HG03097 (cell line): ENCODE data around the gene SPDYE3.
"Not testable (repeated sequence)": the region's sequence is repeated elsewhere in the genome, so short reads cannot be mapped to it uniquely, and the experiment has no call there.

Experiments
- ATAC-seq: cut with Tn5 transposase; IDR thresholded peaks from one replicate; pipeline ENCODE4 v1.9.1; 2021; ENCODE audit not compliant: unreplicated experiment, low FRiP score

Gene SPDYE3, protein sequence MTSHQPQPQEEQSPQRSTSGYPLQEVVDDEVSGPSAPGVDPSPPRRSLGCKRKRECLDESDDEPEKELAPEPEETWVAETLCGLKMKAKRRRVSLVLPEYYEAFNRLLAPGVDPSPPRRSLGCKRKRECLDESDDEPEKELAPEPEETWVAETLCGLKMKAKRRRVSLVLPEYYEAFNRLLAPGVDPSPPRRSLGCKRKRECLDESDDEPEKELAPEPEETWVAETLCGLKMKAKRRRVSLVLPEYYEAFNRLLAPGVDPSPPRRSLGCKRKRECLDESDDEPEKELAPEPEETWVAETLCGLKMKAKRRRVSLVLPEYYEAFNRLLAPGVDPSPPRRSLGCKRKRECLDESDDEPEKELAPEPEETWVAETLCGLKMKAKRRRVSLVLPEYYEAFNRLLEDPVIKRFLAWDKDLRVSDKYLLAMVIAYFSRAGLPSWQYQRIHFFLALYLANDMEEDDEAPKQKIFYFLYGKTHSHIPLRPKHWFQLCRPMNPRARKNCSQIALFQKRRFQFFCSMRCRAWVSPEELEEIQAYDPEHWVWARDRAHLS

DNA sequence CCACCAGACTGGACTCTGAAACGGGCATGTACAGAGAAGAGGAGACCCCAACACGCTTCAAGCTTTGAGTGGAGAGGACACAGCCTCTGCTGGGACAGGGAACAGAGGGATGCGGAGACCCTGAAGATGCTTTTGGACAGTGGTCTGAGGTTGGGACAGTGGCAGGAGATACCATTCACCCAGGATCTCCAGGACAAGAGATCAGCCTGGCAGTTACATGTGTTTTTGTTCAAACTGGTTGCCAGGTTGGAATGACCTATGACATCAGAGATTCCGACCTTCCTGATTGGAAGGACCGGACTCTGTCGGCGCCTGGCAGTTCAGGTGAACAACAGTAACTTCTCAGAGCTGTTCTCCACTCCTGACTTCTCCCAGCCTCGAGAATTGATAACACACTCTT lies at the start of gene SPDYE3:
Gene SPDYE3 (plus strand): TSS at position 301 of the 400 bp plus-strand sequence. CDS start 184 bp downstream, outside the sequence.
- not testable (repeated sequence) for ATAC-seq

DNA sequence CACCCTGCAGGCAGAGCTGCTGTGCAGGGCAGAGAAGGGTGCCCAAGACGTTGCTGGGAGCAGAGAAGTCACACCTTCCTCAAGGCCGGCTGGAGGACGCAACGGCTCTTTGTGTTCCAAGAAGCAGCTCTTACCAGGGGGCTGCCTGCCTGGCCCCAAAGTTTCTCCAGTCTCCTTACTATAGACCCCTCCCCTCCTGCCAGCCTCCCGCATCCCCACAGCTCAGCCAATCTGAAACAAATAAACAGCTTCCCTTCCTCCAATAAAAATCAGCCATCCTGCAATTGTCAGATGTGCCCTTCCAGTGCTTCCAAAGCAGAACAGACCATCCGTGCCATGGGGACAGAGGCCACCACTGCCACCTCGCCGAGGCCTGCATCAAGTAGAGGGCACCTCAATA lies 47.5 kb upstream of the SPDYE3 start:
- not testable (repeated sequence) for ATAC-seq

DNA sequence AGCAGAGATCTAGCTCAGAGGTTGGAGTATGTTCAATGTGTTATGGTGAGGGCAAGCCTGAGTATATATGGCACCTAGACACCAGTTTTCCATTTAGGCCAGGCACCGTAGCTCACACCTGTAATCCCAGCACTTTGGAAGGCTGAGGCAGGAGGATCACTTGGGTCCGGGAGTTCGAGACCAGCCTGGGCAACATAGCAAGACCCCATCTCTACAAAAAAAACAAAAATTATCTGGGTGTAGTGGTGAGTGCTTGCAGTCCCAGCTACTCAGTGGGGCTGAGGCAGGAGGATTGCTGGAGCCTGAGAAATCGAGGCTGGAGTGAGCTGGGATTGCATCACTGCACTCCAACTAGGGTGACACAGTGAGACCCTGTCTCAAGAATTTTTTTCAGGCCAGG lies 44.6 kb upstream of the SPDYE3 start:
- not testable (repeated sequence) for ATAC-seq

DNA sequence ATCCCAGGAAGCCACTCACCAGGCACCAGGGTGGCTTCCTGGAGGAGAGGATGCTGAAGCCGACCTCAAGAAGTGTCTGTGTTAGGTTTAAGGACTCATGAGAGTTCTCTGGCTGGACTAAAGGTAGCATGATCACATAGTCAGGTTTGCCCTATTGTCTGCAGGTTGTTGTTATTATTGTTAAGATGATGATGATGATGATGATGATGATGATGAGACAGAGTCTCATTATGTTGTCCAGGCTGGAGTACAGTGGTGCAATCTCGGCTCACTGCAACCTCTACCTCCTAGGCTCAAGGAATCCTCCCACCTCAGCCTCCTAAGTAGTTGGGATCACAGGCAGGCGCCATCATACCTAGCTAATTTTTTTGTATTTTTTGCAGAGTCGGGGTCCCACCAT lies 43.3 kb upstream of the SPDYE3 start:
- ATAC-seq, result not testable (repeated sequence)

DNA sequence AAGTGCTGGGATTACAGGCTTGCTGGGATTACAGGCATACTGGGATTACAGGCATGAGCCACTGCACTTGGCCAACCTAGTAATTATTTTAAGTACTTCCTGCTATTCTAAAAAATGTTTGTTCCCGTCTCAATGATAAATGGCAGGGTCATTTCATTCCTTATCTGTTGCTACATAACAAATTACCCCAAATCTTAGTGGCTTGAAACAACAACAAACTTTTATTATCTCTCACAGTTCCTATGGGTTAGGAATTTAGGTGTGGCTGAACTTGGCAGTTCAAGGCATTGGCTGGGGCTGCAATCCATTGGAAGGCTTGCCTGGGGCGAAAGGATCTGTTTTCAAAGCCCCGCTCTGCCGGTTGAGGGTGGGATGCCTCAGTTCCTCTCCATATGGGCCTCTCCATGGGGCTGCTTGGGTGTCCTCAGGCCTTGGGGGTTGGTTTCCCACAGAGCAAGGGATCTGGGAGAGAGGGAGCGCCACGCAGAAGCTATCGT lies 42.8 kb upstream of the SPDYE3 start:
- ATAC-seq, result not testable (repeated sequence)

DNA sequence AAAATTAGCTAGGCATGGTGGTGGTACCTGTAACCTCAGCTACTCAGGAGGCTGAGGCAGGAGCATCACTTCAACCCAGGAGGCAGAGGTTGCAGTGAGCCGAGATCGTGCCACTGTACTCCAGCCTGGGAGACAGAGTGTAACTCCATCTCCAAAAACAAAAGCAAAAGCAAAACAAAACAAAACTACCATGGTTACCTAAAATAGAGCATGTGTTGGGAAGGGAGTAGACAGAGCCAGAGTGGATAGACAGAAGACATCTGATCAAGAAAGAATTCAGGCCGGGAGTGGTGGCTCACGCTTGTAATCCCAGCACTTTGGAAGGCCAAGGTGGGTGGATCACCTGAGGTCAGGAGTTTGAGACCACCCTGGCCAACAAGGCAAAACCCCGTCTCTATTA lies 41.7 kb upstream of the SPDYE3 start:
- ATAC-seq, result not testable (repeated sequence)

DNA sequence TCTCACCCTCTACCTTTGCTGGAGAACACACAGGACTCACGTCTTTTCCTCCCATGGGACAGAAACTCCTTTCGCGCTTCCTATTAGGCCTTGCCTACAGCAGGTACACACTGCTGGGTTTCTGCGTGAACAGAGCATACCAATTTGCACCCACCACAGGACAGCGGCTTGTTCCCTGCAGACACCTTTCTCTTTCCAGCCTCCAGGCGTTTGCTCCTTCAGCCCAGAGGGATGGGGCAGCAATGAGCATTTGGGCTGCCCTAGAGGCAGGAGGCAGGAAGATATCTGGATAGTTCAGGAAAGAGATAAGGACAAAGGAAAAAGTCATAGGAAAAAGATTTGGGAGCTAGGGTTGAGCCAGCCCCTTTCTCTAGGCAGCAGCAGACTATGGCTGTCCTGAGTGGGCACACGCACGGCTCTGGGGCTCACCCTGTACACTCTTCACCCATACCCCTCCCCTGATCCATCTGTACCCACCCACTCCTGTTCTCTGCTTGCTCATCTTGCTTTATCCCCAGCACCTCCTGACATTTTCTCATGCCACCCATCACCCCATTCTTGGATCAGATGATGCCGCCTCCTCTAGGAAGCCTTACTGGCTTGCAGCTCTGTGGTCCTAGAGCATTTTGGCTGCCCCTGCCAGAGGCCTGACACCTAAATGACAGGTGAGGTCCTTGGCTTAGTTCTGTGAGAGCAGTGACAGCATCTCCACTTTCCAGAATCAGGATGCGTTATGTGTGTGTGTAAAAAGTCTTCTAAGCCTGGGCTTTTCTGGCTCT lies 40.7 kb upstream of the SPDYE3 start:
- no peak for ATAC-seq

DNA sequence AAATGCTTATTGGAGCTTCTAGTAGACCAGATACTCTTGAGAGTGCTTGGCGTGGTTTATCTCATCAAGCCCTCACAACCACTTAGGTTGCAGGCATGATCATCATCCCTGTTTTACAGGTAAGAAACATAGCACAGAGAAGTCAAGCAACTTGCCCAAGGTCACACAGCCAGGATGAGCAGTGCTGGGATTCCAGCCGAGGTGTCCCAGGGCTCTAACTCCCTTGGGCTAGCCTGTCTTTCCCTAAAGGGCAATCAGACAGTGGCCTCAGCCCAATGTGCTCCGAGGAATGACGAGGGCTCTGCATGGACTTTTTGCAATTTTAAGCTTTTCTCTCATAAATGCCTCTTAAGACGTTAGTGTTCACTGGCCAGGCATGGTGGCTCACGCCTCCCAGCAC lies 39.9 kb upstream of the SPDYE3 start:
- ATAC-seq, result no peak

DNA sequence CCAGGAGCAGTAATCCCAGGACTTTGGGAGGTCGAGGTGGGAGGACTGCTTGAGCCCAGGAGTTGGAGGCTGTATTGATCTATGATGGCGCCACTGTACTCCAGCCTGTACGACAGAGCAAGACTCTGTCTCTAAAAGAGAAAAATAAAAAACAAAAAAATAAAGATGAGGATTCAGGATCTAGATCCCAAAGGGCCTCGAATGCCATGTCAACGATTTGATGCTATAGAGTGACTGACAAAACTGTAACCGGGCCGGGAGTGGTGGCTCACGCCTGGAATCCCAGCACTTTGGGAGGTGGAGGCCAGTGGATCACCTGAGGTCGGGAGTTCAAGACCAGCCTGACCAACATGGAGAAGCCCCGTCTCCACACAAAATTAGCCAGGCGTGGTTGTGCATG lies 38.6 kb upstream of the SPDYE3 start:
- ATAC-seq, result not testable (repeated sequence)

DNA sequence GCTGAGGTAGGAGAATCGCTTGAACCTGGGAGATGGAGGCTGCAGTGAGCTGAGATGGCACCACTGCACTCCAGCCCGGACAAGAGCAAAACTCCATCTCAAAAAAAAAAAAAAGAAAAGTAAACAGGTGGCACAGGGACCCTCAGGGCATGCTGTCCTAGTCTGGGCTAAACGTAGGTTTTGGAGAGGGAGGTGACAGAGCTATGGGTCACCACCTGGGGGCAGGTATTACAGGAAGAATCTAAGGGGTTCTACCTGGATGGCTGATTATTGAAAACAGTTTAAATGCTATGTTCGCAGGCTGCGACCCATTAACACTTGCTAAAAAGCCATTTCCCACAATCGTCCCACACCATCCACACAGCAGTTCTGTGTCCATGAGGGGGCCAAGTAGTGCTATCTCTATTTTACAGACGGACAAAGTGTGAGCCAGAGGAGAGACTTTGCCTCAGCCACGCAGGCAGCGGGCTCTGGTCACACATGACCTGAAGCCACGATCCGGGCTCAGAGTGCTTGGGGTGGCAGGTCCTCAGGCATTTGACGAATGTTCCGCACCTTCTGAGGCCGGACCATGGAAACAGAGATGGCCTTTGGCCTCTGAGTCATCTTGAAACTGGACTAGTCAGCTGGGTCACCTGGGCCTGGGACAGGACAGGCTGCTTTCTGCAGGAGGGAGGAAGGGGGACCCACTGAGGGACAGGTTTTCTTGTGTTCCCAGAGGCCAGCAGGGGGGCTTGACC lies 38.0 kb upstream of the SPDYE3 start:
- ATAC-seq, result not testable (repeated sequence)

DNA sequence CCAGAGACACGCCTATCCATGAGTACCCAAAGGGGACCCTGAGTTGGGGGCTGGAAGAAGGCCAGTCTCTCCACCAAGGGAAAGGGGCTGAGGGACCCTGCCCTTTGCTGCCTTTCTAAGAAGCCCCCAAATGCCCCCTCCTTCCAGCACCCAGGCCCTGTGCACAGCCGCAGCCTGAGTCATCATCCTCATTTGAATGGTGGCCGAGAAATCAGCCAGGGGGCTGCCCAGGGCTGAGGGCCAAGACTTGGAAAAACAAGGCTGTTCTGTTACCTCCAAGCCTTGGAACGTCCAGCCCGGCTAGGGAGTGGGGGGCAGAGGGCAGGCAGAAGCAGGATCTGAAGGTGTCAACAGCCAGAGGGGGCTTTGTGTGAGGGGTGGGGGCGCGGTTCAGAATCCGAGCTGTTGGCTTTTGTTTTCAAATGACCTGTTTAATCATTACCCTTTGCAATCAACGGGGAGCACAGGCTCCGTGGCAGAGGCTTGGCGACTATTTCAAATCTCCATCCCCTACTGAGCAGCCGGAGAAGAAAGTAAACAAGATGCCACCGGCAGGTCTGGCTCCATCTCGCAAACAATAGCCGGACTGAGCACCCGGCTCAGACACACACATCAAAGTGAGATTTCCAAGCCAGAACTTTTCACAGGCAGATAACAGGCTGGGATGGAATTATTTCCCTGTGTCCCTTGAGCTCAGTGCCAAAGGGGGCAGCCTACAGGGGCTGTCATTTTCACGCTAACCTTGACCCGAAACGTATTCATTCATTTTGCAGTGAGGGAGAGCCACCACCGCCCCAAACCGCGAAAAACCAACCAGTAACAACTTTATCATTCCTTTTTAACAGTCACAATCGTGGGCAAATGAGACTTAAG lies 37.2 kb upstream of the SPDYE3 start:
- ATAC-seq, result not testable (repeated sequence)

DNA sequence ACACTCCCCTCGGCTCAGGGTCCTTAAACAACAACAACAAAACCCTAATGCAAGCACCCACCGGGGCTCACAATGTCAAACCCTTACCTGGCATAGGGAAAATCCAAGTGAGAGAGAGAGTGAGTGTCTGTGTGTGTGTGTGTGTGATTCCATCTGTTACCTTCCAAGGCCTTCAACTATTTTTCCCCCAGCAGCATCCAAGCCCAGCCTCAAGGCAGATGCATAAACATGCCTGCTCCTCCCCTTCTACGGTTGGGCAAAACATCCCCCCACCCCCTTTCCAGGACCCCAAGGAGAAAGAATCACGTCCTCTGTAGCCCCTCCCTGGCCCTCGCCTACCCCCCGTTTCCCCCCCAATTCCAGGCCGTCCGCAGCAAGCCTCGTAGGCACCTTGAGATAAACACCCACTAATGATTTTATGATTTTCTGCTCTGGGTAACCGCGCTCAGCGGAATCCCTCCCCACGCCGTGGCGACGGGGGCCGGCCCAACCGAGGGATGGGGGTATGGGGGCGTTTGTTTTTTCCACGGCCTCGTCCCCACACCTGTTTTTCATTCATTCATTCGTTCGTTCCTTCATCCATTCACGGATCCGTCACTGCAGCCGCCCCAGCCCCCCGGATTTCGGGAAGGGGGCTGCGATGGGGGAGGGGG lies 36.4 kb upstream of the SPDYE3 start:
- not testable (repeated sequence) for ATAC-seq

DNA sequence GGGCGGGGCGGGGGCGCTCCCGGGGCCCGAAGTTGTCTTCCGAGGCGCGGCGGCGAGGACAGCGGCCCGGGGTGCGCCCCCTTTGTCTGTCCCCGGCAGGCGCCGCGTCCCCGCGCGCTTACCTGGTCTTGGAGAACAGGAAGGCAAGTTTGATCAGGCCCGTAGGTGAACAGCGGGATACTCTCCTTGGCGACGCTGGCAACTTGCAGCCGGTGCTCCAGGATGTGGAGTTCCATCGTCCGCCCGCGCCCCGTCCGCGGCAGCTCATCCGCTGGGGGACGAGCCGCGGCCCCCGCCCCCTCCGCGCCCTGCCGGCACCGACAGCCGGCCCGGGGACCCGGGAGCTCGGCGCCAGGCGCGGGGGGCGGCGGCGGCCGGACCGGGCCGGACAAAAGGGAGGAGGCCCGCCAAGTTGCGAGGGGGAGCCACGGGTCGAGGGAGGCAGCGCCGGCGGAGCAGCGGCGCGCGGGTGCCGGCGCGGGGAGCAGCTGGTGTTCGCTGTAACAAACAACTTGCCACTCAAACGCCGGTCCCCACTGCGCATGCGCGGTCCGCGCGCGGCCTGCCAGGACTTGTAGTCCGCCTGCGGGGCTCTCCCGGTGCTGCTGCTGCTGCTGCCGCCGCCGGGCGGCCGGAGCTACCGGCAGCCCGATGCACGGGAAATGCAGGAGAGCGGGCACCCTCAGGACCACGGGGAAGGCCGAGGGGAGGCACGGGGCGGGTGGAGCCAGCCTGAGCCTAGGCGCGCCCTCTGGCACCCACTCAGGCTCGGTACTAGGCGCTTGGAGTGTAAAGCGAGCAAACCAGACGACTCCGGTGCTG lies 35.6 kb upstream of the SPDYE3 start:
- peak; percentile 82 for ATAC-seq

DNA sequence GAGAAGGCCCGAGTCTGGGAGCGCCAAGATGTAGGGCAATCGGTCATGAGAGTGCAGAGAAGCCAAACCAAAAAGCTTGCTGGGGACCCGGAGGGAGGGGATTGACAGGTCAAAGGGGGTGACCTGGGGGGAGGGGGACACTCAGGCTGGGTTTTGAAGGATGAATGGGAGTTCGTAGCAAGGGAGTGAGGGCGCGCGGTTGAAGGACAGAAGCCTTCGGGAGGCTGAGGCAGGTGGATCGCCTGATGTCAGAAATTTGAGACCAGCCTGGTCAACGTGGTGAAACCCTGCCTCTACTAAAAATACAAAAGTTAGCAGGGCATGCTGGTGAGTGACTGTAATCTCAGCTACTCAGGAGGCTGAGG lies 35.0 kb upstream of the SPDYE3 start:
- ATAC-seq, result not testable (repeated sequence)

DNA sequence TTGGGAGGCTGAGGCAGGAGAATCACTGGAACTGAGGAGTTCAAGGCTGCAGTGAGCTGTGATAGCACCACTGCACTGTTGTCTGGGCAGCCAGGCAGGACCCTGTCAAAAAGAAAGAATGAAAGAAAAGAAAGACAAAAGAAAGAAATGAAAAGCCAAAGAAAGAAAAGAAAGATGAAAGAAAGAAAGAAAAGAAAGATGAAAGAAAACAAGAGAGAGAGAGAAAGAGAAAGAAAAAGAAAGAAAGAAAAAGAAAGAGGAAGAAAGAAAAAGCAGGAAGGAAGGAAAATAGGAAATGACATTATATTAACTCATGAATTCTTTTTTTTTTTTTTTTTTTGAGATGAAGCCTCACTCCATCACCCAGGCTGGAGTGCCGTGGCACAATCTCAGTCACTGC lies 32.4 kb upstream of the SPDYE3 start:
- ATAC-seq, result no peak

DNA sequence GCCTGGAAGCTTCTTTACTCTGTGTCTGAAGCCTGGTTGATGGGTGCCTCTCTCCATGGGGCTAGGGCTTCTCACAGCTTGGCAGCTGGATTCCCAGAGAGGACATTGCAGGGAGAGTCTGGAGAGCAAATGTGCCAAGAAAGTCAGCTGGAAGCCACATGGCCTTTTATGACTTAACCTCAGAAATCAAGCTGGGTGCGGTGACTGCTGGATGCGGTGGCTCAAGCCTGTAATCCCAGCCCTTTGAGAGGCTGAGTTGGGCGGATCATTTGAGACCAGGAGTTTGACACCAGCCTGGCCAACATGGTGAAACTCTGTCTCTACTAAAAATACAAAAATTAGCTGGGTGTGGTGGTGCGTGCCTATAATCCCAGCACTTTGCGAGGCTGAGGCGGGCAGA lies 31.4 kb upstream of the SPDYE3 start:
- not testable (repeated sequence) for ATAC-seq

DNA sequence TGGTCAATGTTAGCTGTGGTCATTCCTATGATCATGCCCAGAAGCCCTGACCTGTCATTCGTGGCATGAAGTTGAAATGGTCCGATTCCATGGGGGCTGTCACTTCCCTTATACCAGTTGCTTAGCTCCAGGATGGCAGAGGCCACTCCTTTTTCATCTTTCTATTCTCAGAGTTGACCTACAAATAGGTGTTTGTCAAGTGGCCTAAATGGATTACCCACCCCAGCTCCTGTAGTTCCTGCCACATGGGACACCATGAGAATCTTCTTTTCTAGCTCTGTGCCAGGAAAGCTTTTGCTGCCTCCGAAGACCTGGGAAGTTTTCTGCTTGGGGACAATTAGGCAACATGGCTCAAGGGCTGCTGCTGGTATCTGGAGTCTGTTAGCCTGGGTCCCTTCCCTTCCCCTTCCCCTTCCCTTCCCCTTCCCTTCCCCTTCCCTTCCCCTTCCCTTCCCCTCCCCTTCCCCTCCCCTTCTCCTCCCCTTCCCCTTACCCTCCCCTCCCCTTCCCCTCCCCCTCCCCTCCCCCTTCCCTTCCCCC lies 25.4 kb upstream of the SPDYE3 start:
- ATAC-seq, result not testable (repeated sequence)

DNA sequence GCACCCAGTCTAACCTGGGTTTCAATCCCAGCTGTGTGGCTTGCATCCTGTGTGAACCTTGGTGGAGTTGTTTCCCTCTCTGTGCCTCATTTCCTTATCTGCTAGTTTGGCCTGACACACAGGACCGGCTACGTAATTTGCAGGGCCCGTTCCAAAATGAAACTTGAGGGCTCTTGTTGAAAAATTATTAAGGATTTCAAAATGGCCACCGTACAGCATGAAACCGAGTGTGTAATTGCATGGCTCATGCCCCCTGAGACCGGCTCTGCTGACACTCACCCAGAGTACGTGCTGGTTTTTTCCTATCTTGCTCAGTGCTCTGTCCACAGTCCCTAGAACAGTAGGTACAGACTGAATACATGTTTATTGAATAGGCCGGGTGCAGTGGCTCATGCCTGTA lies 24.4 kb upstream of the SPDYE3 start:
- not testable (repeated sequence) for ATAC-seq
